Prostate gland (tissue), 2 donors: ENCODE results near the gene RAI1.

Experiments
- CTCF ChIP-seq, 4 experiments: fragments of 200-600 bp in 2 of 4; fragments of 450-650 bp in 2 of 4; sonication (generic) in 2 of 4; IDR thresholded peaks; 1 replicate in 3 of 4; 2 replicates in 1 of 4; pipeline ENCODE4 v1.5.1; 2016 to 2019; ENCODE audit warnings: antibody characterized with exemption in 4 of 4, mild to moderate bottlenecking in 2 of 4, moderate library complexity in 2 of 4
- POLR2A ChIP-seq: fragments of 450-650 bp; IDR thresholded peaks from one replicate; pipeline ENCODE4 v1.6.1; 2016; ENCODE audit warnings: antibody characterized with exemption, mild to moderate bottlenecking

DNA sequence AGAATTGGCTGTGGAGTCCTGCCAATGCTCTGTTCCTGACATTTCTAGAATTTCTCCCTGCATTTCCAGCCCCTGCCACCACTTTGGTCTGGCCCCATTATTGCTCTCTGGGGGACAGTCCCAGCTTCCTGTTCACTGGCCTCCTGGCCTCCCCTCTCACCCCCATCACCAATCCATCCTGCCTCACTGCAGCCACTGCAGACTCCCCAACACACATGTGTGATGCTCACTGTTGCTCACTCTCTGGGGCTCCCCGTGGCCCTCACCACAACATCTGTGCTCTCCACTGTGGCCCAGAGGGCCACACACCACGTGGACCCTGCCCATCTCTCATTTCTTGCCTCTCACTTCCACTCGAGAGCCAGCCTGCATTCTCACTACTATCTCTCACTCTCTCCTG lies 91.0 kb downstream of the RAI1 start:
- TF ChIP-seq POLR2A (no peak), CTCF (IDR thresholded peaks at IDR 0.05) (no peak)
